B cell (primary cell): ENCODE results near the gene OSER1.

Experiments
- CTCF ChIP-seq: fragments of 200-600 bp; IDR thresholded peaks from one replicate; pipeline ENCODE4 v1.8.0; 2022; ENCODE audit warnings: antibody characterized with exemption, mild to moderate bottlenecking
- EZH2 ChIP-seq: IDR thresholded peaks from 2 replicates; pipeline ENCODE4 v1.6.1; 2012; ENCODE audit warnings: borderline replicate concordance, low read depth, mild to moderate bottlenecking, moderate library complexity, low read length; ENCODE audit not compliant: insufficient read depth, poor library complexity, severe bottlenecking

- TF ChIP-seq CTCF (peak; percentile 94), EZH2 (no peak)
Observed at GRCh38 chr20:44217342-44218092, 6.9 kb upstream of the OSER1 start.
